ENCODE data around the gene CACNB4. TPM values are rescaled to one million over a fixed set of nuclear protein-coding genes. Genes with fewer than 3 reads are reported as not detected.

The CACNB4 gene
- total RNA-seq, 2 experiments from 2014 or later = 0.28 to 0.30 TPM

DNA sequence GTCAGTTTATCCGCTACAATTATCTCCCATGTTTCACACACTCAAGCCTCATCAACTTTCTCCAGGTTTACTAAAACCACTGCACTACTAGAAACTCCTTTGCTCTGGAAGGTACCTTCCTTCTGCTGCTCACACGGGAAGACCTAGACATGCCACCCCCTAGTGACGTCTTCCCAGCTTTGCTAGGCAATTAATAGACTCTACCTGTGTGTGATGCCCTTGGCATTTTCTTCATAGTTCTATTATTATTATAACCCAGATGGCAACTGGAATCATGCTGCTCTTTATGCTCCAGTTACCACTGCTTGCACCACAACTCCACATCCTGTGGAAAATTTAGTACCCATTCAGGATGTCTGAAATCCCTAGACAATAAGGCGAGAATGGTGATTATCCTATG is 42.4 kb downstream of the CACNB4 start:
- Mint-ChIP-seq H3K4me3 (no peak overlapping the region), H3K36me3 (ENCODE audit: low read depth) (no peaks in the 10 kb centered on the region), H3K27ac (no peak overlapping the region), H3K9me3 (no peaks in the 10 kb centered on the region), H3K4me1 (no peaks in the 10 kb centered on the region), H3K27me3 (no peaks in the 10 kb centered on the region)
- ChIA-PET POLR2A (no interaction called here), CTCF (no interaction called here)
- DNase-seq = no peak

DNA sequence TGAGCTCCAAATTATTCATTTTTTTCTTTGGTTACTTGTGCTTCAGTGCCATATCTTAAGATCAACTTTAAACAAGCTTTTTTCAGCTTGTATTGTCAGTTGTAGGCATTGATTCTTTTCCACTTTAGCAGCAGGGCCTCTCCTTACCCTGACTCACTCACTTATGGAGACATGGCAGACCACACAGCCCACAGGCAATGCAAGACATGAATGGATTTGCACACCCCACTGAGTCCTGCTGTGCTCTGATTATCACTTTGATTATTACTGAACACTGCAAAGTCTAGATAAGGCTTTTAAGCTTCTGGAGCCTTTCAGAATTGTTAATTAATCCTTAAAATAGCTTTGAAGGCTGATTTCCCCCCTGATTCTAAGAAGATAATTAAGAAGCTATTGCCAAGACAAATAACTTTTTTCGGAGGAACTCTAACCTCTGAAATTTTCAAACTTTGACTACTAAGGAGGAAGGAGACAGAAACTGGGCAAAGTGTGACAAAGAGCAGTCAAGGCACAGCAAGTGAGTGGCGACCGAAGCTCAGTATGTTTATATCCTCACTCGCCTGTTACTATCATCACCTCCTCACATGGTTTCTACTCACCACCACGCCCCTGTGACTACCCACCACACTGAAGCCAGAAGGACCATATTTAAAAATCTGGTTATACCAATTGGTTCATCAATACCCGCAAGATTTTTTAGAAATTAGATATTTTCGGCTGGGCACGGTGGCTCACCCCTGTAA is 43.3 kb downstream of the CACNB4 start:
- POLR2A ChIA-PET = no interaction called here
- H3K27me3 Mint-ChIP-seq = no peaks in the 10 kb centered on the region
- no peaks in the 10 kb centered on the region for H3K9me3 Mint-ChIP-seq
- CTCF ChIA-PET = no interaction called here
- H3K36me3 Mint-ChIP-seq (ENCODE audit: low read depth) = no peaks in the 10 kb centered on the region
- no peaks in the 10 kb centered on the region for H3K4me1 Mint-ChIP-seq
- DNase-seq = no peak
- H3K4me3 Mint-ChIP-seq = no peak overlapping the region
- H3K27ac Mint-ChIP-seq = no peak overlapping the region

GRCh38 chr2:152054593-152054992 is 44.3 kb downstream of the CACNB4 start:
- Mint-ChIP-seq H3K27me3 (no peaks in the 10 kb centered on the region), H3K9me3 (no peaks in the 10 kb centered on the region), H3K4me3 (no peak overlapping the region), H3K36me3 (ENCODE audit: low read depth) (no peaks in the 10 kb centered on the region), H3K4me1 (no peaks in the 10 kb centered on the region), H3K27ac (no peak overlapping the region)
- CTCF ChIA-PET = no interaction called here
- DNase-seq = no peak
- POLR2A ChIA-PET = no interaction called here

GRCh38 chr2:152051436-152051835 is 47.4 kb downstream of the CACNB4 start:
- H3K4me1 Mint-ChIP-seq = no peaks in the 10 kb centered on the region
- H3K27ac Mint-ChIP-seq = no peak overlapping the region
- H3K4me3 Mint-ChIP-seq = no peak overlapping the region
- peaks cover 4% of the 10 kb centered on the region for H3K27me3 Mint-ChIP-seq
- H3K36me3 Mint-ChIP-seq (ENCODE audit: low read depth) = no peaks in the 10 kb centered on the region
- ChIA-PET CTCF (no interaction called here), POLR2A (no interaction called here)
- no peak for DNase-seq
- no peaks in the 10 kb centered on the region for H3K9me3 Mint-ChIP-seq

DNA sequence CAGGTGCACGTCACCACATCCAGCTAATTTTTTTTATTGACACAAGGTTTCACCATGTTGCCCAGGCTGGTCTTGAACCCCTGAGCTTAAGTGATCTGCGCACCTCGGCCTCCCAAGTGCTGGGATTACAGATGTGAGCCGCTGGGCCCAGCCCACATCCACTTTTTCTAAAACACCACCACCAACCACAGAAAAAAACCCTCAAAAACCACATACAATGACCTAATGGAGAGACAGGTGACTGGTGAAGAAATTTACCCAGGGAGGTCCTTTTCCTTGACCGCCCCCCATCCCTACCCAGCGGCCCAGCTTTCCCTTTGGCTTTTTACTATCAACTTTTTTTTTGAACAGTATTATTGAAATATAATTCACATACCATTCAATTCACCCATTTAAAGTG is 47.9 kb downstream of the CACNB4 start:
- DNase-seq = no peak
- Mint-ChIP-seq H3K27ac (no peak overlapping the region), H3K36me3 (ENCODE audit: low read depth) (no peaks in the 10 kb centered on the region), H3K4me3 (no peak overlapping the region), H3K4me1 (no peaks in the 10 kb centered on the region), H3K27me3 (peaks cover 5% of the 10 kb centered on the region), H3K9me3 (no peaks in the 10 kb centered on the region)
- POLR2A ChIA-PET = no interaction called here
- CTCF ChIA-PET = interaction anchor here (1.7 kb wide), 1 partner anchor 25 kb away, joined by 5 read pairs; no protein-coding TSS in a partner anchor

- CTCF ChIA-PET = interaction anchor here (1.2 to 1.7 kb wide), 2 partner anchors 8 to 25 kb away, joined by 3 to 5 read pairs; no protein-coding TSS in a partner anchor
- H3K36me3 Mint-ChIP-seq (ENCODE audit: low read depth) = no peaks in the 10 kb centered on the region
- peaks cover 5% of the 10 kb centered on the region for H3K27me3 Mint-ChIP-seq
- no peak overlapping the region for H3K27ac Mint-ChIP-seq
- H3K9me3 Mint-ChIP-seq = no peaks in the 10 kb centered on the region
- POLR2A ChIA-PET = no interaction called here
- no peaks in the 10 kb centered on the region for H3K4me1 Mint-ChIP-seq
- H3K4me3 Mint-ChIP-seq = no peak overlapping the region
- DNase-seq = no peak
Measured at GRCh38 chr2:152050341-152050740, 48.5 kb downstream of the CACNB4 start.

- Mint-ChIP-seq H3K4me1 (no peaks in the 10 kb centered on the region), H3K9me3 (no peaks in the 10 kb centered on the region), H3K27me3 (peaks cover 6% of the 10 kb centered on the region), H3K27ac (no peak overlapping the region), H3K36me3 (ENCODE audit: low read depth) (no peaks in the 10 kb centered on the region), H3K4me3 (no peak overlapping the region)
- DNase-seq = no peak
- ChIA-PET POLR2A (no interaction called here), CTCF (interaction anchor here (1.2 to 1.7 kb wide), 2 partner anchors 9 to 24 kb away, joined by 3 to 5 read pairs; no protein-coding TSS in a partner anchor)
Measured at GRCh38 chr2:152049541-152049940, 49.3 kb downstream of the CACNB4 start.

- ChIA-PET POLR2A (no interaction called here), CTCF (interaction anchor here (0.6 to 1.5 kb wide), 2 partner anchors 10 to 80 kb away, joined by 3 to 5 read pairs; no protein-coding TSS in a partner anchor)
- no peaks in the 10 kb centered on the region for H3K4me1 Mint-ChIP-seq
- no peaks in the 10 kb centered on the region for H3K36me3 Mint-ChIP-seq (ENCODE audit: low read depth)
- peaks cover 6% of the 10 kb centered on the region for H3K27me3 Mint-ChIP-seq
- no peak overlapping the region for H3K4me3 Mint-ChIP-seq
- no peaks in the 10 kb centered on the region for H3K9me3 Mint-ChIP-seq
- H3K27ac Mint-ChIP-seq = no peak overlapping the region
- no peak for DNase-seq
Measured at GRCh38 chr2:152047824-152048471, 50.9 kb downstream of the CACNB4 start.

GRCh38 chr2:152046940-152047339 is 51.9 kb downstream of the CACNB4 start:
- CTCF ChIA-PET = interaction anchor here (1.7 kb wide), 1 partner anchor 9 kb away, joined by 8 read pairs; no protein-coding TSS in a partner anchor

DNA sequence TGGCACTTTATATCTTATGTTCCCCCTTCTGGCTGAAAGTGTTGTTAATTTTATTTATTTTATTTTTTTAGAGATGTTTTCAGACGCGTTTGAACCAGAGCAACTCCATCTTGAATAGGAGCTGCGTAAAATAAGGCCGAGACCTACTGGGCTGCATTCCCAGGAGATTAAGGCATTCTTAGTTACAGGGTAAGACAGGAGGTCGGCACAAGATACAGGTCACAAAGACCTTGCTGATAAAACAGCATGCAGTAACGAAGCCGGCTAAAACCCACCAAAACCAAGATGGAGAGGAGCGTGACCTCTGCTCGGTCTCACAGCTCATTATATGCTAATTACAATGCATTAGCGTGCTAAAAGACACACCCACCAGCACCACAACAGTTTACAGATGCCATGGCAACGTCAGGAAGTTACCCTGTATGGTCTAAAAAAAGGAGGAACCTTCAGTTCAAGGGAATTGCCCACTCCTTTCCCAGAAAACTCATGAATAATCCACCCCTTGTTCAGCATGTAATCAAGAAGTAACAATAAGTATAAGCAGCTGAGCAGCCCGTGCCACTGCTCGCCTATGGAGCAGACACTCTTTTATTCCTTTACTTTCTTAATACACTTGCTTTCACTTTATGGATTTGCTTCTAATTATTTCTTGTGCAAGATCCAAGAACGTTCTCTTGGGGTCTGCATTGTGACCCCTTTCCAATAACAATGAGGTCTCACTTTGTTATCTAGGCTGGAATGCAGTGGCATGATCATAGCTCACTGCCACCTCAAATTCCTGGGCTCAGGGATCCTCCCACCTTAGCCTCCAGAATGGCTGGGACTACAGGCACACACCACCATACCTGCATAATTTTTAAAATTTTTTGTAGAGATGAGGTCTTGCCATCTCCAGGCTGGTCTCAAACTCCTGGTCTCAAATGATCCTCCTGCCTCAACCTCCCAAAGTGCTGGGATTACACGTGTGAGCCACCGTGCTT is 55.9 kb downstream of the CACNB4 start:
- DNase-seq = no peak
- Mint-ChIP-seq H3K27ac (no peak overlapping the region), H3K4me1 (no peaks in the 10 kb centered on the region), H3K27me3 (peaks cover 4% of the 10 kb centered on the region), H3K4me3 (no peak overlapping the region), H3K9me3 (no peaks in the 10 kb centered on the region), H3K36me3 (ENCODE audit: low read depth) (no peaks in the 10 kb centered on the region)
- ChIA-PET CTCF (interaction anchor here (2.1 kb wide), 1 partner anchor 17 kb away, joined by 6 read pairs; no protein-coding TSS in a partner anchor), POLR2A (no interaction called here)

More at GRCh38 chr2:152046940-152047339, 51.9 kb downstream of the CACNB4 start:
- Mint-ChIP-seq H3K4me1 (no peaks in the 10 kb centered on the region), H3K27me3 (peaks cover 6% of the 10 kb centered on the region), H3K9me3 (no peaks in the 10 kb centered on the region), H3K27ac (no peak overlapping the region), H3K4me3 (no peak overlapping the region), H3K36me3 (ENCODE audit: low read depth) (no peaks in the 10 kb centered on the region)
- POLR2A ChIA-PET = no interaction called here
- no peak for DNase-seq

DNA sequence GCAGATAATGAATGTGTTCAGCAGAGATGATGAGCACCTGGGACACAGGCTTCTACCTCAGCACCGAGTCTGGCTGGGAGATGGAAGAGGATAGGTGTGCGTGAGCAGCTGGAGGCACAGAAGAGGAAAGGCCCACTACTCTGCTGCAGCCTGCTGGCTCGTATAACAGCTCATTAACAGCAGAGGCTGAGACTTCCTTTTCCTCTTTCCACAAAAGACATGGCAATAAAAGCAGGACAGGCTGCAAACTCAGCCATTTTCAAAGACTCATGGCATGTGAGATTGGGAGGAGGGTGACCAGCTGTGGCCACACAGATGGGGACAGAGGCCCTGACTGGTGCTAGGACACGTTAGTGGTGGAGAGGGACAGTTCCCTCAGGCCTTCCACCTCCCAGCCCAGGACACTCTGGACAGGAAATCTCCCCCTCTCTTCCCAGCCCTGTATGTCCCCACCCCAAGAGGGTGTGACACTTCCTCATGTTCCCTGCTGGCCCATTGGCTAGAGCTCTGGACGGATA is 60.3 kb downstream of the CACNB4 start:
- H3K27me3 Mint-ChIP-seq = no peaks in the 10 kb centered on the region
- H3K4me1 Mint-ChIP-seq = no peaks in the 10 kb centered on the region
- ChIA-PET POLR2A (no interaction called here), CTCF (interaction anchor here (0.7 to 3.1 kb wide), 7 partner anchors 8 to 598 kb away, joined by 3 to 22 read pairs (median 5); no protein-coding TSS in a partner anchor)
- no peak for DNase-seq
- no peak overlapping the region for H3K27ac Mint-ChIP-seq
- no peaks in the 10 kb centered on the region for H3K9me3 Mint-ChIP-seq
- H3K36me3 Mint-ChIP-seq (ENCODE audit: low read depth) = no peaks in the 10 kb centered on the region
- H3K4me3 Mint-ChIP-seq = no peak overlapping the region

- POLR2A ChIA-PET = no interaction called here
- Mint-ChIP-seq H3K27ac (no peak overlapping the region), H3K27me3 (no peaks in the 10 kb centered on the region), H3K4me3 (no peak overlapping the region), H3K4me1 (no peaks in the 10 kb centered on the region), H3K9me3 (no peaks in the 10 kb centered on the region), H3K36me3 (ENCODE audit: low read depth) (no peaks in the 10 kb centered on the region)
- CTCF ChIA-PET = interaction anchor here (0.7 to 3.1 kb wide), 7 partner anchors 8 to 598 kb away, joined by 3 to 22 read pairs (median 5); no protein-coding TSS in a partner anchor
- no peak for DNase-seq
Measured at GRCh38 chr2:152037743-152038435, 61.0 kb downstream of the CACNB4 start.

All from activated CD4-positive, alpha-beta memory T cell treated with anti-CD3 and anti-CD28 coated beads, Interleukin-2, amount 10 ng/mL, durations not matched to agents 7 days and 5 days (primary cell).